Heart right ventricle (tissue), 16 donors: ENCODE data around the gene KRTAP6-3. TPM values are rescaled to one million over a fixed set of nuclear protein-coding genes. Genes with fewer than 3 reads are reported as not detected.

Experiments
- ATAC-seq, 8 donors: fragments of 200-7000 bp; cut with Tn5 transposase; one replicate each; pipeline ENCODE4 v1.9.1; 2020; ENCODE audit warnings: mild to moderate bottlenecking in 8 of 8, moderate library complexity in 8 of 8, moderate number of reproducible peaks in 1 of 8
- DNase-seq, 2 donors: peaks; one replicate each; pipeline ENCODE4 v3.0.0-alpha.2; 2020
- H3K27ac ChIP-seq, 10 donors: fragments of 200-600 bp; sonication (generic) in 2 of 10; one replicate each; pipeline versions ENCODE4 v1.5.0 to v1.8.0; 2020 to 2022; ENCODE audit warnings: mild to moderate bottlenecking in 3 of 10
- H3K27me3 ChIP-seq, 7 donors: fragments of 200-600 bp; one replicate each; pipeline ENCODE4 v1.8.0; 2021 to 2022; ENCODE audit warnings: mild to moderate bottlenecking in 2 of 7
- H3K36me3 ChIP-seq, 9 donors: fragments of 200-600 bp; sonication (generic) in 1 of 9; one replicate each; pipeline versions ENCODE4 v1.5.0 to v1.8.0; 2020 to 2022; ENCODE audit warnings: mild to moderate bottlenecking in 2 of 9
- H3K4me1 ChIP-seq, 9 donors: fragments of 200-600 bp; sonication (generic) in 1 of 9; one replicate each; pipeline versions ENCODE4 v1.5.0 to v1.8.0; 2020 to 2022; ENCODE audit warnings: mild to moderate bottlenecking in 4 of 9
- H3K4me3 ChIP-seq, 10 donors: fragments of 200-600 bp; sonication (generic) in 2 of 10; one replicate each; pipeline versions ENCODE4 v1.5.0 to v1.8.0; 2020 to 2022; ENCODE audit warnings: mild to moderate bottlenecking in 7 of 10, moderate library complexity in 2 of 10
- H3K9me3 ChIP-seq, 11 donors: fragments of 200-600 bp in 10 of 11; sonication (generic) in 2 of 11; one replicate each; pipeline versions ENCODE4 v1.5.0 to v1.8.0; 2013 to 2022; ENCODE audit warnings: mild to moderate bottlenecking in 2 of 11, control low read depth in 1 of 11, moderate library complexity in 1 of 11
- CTCF ChIP-seq, 9 donors: fragments of 200-600 bp; sonication (generic) in 2 of 9; IDR thresholded peaks; one replicate each; pipeline versions ENCODE4 v1.5.0 to v1.8.0; 2021 to 2022; ENCODE audit warnings: antibody characterized with exemption in 9 of 9, mild to moderate bottlenecking in 5 of 9, moderate library complexity in 1 of 9
- WGBS, 2 donors: extraction: QIAGEN DNeasy Blood & Tissue Kit; methylation state at CpG; one replicate each; pipeline ENCODE4 v1.1.7; 2013; ENCODE audit warnings: inconsistent platforms in 1 of 2; 5-methylcytosine and 5-hydroxymethylcytosine counted together
- intact Hi-C, 10 donors: fragments of 100-400 bp; cut with DNase I; formaldehyde crosslinking; loops; one replicate each; pipeline versions ENCODE4 v1.11.1 to v1.14.2; 2022
- polyA plus RNA-seq, 2 donors: library from polyadenylated mRNA; stranded (reverse); fragments of 200-250 nt; gene quantifications; one replicate each; pipeline ENCODE4 v1.2.3, GENCODE V29; 2013
- total RNA-seq, 10 donors: library from RNA; stranded (reverse); fragmentation: NEBNext Ultra II Directional in 3 of 10; extraction: Animal tissue kit (Norgen Biotek cat#: 25700) in 3 of 10; gene quantifications; one replicate each; pipeline versions ENCODE4 v1.2.1 to v1.2.4, GENCODE V29; 2021 to 2023
- donor health status: Arrhythmogenic right ventricular cardiomyopathy.
- donor health status: ischemic (EF 13 %, LVEDD 7.1; RV severe dilation, severe dysfunction).
- donor health status: healthy with polysubstance abuse.
- donor health status: DM: no; HTN: yes; CAD: no.
- donor health status: DM: no; HTN: no; CAD: no.
- donor health status: ischemic (EF 25% LVEDD 6.9; RV normal size, moderate dysfunction).
- donor health status: ischemic (EF 25% LVEDD 5.7; RV mildly dilated, moderate dysfunction).
- donor health status: healthy.
- donor health status: DM: yes; HTN: yes; CAD: no.
- donor health status: Ischemic cardiomyopathy.
- donor health status: ischemic (EF 35%, LVEDD 5.7; RV mildly dilated, moderate dysfunction).
- donor health status: nonischemic (EF 11% LVEDD 7.7; RV severe dilation, severe dysfunction).
- donor health status: DM: yes; HTN: yes; CAD: no.
- donor health status: PGD.
- donor health status: ischemic (EF 29% LVEDD 5.4; RV normal size, mild dysfunction).
- donor health status: nonischemic (EF 23%, LVEDD 6.1; RV moderate dilation, normal function).

KRTAP6-3 gene
- total and polyA plus RNA-seq, 12 donors = not detected

GRCh38 chr21:30613836-30614235, 21.6 kb downstream of the KRTAP6-3 start, which contains the start of gene KRTAP6-1:
TSS of gene KRTAP6-1 (minus strand) at chr21:30613930. CDS start at chr21:30613904, 26 bp downstream.
- H3K27me3 ChIP-seq = no peaks in the 10 kb centered on the region
- no peaks in the 10 kb centered on the region for H3K36me3 ChIP-seq
- intact Hi-C loops = no loop called here
- H3K4me1 ChIP-seq = no peaks in the 10 kb centered on the region
- WGBS, 2 donors = 66 to 68% methylated on average over 2 of the region's 2 CpGs
- DNase-seq = no peak
- no peak for ATAC-seq
- TF ChIP-seq CTCF (IDR thresholded peaks at IDR 0.05) = no peak
- H3K4me3 ChIP-seq = no peak within 1 kb of the TSS
- peaks cover 0 to 12% (median 0%) of the 10 kb centered on the region in 11 donors for H3K9me3 ChIP-seq
- H3K27ac ChIP-seq = no peak within 1 kb of the TSS

GRCh38 chr21:30615199-30615598, 23.0 kb downstream of the KRTAP6-3 start:
- no peak for TF ChIP-seq CTCF (IDR thresholded peaks at IDR 0.05)
- H3K27me3 ChIP-seq = no peaks in the 10 kb centered on the region
- ATAC-seq (no peak), DNase-seq (no peak)
- H3K36me3 ChIP-seq = no peaks in the 10 kb centered on the region
- H3K4me1 ChIP-seq = no peaks in the 10 kb centered on the region
- H3K9me3 ChIP-seq = peaks cover 0 to 12% (median 0%) of the 10 kb centered on the region in 11 donors
- intact Hi-C loops = no loop called here
- H3K27ac ChIP-seq = no peak overlapping the region
- no peak overlapping the region for H3K4me3 ChIP-seq

- WGBS, 2 donors = 95 to 97% methylated on average over 2 of the region's 2 CpGs
- no peaks in the 10 kb centered on the region for H3K27me3 ChIP-seq
- no peaks in the 10 kb centered on the region for H3K36me3 ChIP-seq
- ATAC-seq = no peak
- intact Hi-C loops = no loop called here
- no peak within 1 kb of the TSS for H3K27ac ChIP-seq
- no peak within 1 kb of the TSS for H3K4me3 ChIP-seq
- TF ChIP-seq CTCF (IDR thresholded peaks at IDR 0.05) = no peak
- H3K4me1 ChIP-seq = no peaks in the 10 kb centered on the region
- H3K9me3 ChIP-seq = peaks cover 0 to 8% (median 0%) of the 10 kb centered on the region in 11 donors
- no peak for DNase-seq
Measured at GRCh38 chr21:30616125-30616524, 23.9 kb downstream of the KRTAP6-3 start, which contains the start of gene KRTAP20-1. TSS of gene KRTAP20-1 (plus strand) at chr21:30616425. CDS start at chr21:30616455, 30 bp downstream.

GRCh38 chr21:30620080-30620479, 27.8 kb downstream of the KRTAP6-3 start:
- H3K4me1 ChIP-seq = no peaks in the 10 kb centered on the region
- H3K4me3 ChIP-seq = no peak overlapping the region
- no peak overlapping the region for H3K27ac ChIP-seq
- intact Hi-C loops = no loop called here
- no peak for DNase-seq
- no peaks in the 10 kb centered on the region for H3K27me3 ChIP-seq
- peaks cover 0 to 10% (median 0%) of the 10 kb centered on the region in 11 donors for H3K9me3 ChIP-seq
- no peak for TF ChIP-seq CTCF (IDR thresholded peaks at IDR 0.05)
- no peaks in the 10 kb centered on the region for H3K36me3 ChIP-seq
- ATAC-seq = no peak
